ENCODE data around the gene DRC7. TPM values are rescaled to one million over a fixed set of nuclear protein-coding genes. Genes with fewer than 3 reads are reported as not detected.

DRC7 gene
- total RNA-seq, 1 donor from 2014 or later = not detected

DNA sequence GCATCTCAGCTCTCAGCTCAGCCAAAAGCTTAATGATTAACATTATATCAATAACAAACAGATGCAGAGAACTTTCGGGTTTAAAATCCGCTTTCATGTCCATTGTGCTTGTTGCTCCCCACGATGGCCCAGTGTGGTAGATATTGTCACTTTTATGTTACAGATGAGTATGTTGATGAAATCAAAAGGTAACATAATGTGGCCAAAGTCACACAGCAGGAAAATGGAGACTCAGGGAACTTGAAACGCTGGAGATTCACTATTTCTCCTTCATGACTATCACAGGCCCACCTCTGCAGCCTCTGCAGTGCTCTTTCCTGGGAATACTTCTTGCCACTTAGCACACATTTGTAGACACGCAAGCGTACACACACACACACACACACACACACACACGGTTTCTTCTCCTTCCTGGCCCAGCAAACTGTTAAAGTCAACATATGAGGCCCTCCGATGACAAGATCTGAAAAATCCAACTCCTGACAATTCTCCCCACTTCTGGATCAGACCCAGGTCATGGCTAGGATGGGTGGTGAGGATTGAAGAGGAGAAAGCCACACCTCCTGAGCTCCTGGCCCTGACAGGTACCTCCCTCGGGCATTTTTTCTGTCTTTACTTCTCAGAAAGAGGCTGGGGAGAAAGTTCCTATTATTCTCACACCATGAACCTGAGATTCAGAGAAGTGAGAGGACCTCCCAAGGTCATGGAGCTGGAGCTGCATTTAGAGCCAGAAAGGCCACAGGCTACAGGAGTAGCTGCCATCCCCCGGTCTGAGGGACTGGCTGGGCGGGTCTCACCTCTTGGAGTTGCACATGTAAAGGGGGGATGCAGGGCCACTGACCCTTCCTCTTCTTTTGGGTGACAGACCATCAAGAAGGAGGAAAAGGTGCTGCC lies 9.7 kb downstream of the DRC7 start:
- Mint-ChIP-seq H3K27ac (ENCODE audit: unreplicated experiment) (no peak overlapping the region), H3K9me3 (ENCODE audit: unreplicated experiment) (peaks cover 3% of the 10 kb centered on the region), H3K4me1 (ENCODE audit: low read depth, unreplicated experiment) (peaks cover 2% of the 10 kb centered on the region)

GRCh38 chr16:57704905-57705852 lies 10.6 kb downstream of the DRC7 start:
- peaks cover 7% of the 10 kb centered on the region for H3K27me3 Mint-ChIP-seq (ENCODE audit: unreplicated experiment)
- H3K4me3 Mint-ChIP-seq (ENCODE audit: unreplicated experiment) = no peak overlapping the region
- no peak overlapping the region for H3K27ac Mint-ChIP-seq (ENCODE audit: unreplicated experiment)
- TF ChIP-seq, protein P1, sequence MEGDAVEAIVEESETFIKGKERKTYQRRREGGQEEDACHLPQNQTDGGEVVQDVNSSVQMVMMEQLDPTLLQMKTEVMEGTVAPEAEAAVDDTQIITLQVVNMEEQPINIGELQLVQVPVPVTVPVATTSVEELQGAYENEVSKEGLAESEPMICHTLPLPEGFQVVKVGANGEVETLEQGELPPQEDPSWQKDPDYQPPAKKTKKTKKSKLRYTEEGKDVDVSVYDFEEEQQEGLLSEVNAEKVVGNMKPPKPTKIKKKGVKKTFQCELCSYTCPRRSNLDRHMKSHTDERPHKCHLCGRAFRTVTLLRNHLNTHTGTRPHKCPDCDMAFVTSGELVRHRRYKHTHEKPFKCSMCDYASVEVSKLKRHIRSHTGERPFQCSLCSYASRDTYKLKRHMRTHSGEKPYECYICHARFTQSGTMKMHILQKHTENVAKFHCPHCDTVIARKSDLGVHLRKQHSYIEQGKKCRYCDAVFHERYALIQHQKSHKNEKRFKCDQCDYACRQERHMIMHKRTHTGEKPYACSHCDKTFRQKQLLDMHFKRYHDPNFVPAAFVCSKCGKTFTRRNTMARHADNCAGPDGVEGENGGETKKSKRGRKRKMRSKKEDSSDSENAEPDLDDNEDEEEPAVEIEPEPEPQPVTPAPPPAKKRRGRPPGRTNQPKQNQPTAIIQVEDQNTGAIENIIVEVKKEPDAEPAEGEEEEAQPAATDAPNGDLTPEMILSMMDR (IDR thresholded peaks at IDR 0.05; ENCODE audit: partially characterized antibody, unreplicated experiment) = no peak
- peaks cover 10% of the 10 kb centered on the region for H3K36me3 Mint-ChIP-seq (ENCODE audit: unreplicated experiment)
- no peak for DNase-seq
- H3K9me3 Mint-ChIP-seq (ENCODE audit: unreplicated experiment) = peaks cover 3% of the 10 kb centered on the region
- no peaks in the 10 kb centered on the region for H3K4me1 Mint-ChIP-seq (ENCODE audit: low read depth, unreplicated experiment)

More for the DNA sequence above, 9.7 kb downstream of the DRC7 start:
- Mint-ChIP-seq H3K36me3 (ENCODE audit: unreplicated experiment) (peaks cover 10% of the 10 kb centered on the region), H3K4me3 (ENCODE audit: unreplicated experiment) (no peak overlapping the region), H3K27me3 (ENCODE audit: unreplicated experiment) (peaks cover 7% of the 10 kb centered on the region)
- TF ChIP-seq, protein P1 (IDR thresholded peaks at IDR 0.05; ENCODE audit: partially characterized antibody, unreplicated experiment) = no peak
- DNase-seq = no peak

DNA sequence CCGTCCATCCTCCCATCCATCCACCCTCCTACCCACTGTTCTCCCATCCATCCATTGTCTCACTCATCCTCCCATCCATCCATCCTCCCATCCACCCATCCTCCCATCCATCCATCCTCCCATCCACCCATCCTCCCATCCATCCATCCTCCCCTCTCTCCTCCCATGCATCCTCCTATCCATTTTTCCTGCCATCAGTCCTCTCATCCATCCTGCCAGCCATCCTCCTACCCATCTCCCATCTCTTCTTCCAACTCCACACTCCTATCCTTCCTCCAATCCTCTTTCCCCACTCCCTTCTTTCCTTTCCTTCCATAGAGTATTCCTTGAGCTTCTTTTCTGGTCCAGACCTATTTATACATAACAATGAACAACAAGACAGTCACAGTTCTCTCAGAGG lies 12.1 kb downstream of the DRC7 start:
- H3K4me1 Mint-ChIP-seq (ENCODE audit: low read depth, unreplicated experiment) = peaks cover 7% of the 10 kb centered on the region
- H3K27me3 Mint-ChIP-seq (ENCODE audit: unreplicated experiment) = peaks cover 9% of the 10 kb centered on the region
- no peak for DNase-seq
- peaks cover 10% of the 10 kb centered on the region for H3K36me3 Mint-ChIP-seq (ENCODE audit: unreplicated experiment)
- peaks cover 3% of the 10 kb centered on the region for H3K9me3 Mint-ChIP-seq (ENCODE audit: unreplicated experiment)
- TF ChIP-seq, protein P1 (IDR thresholded peaks at IDR 0.05; ENCODE audit: partially characterized antibody, unreplicated experiment) = no peak
- H3K4me3 Mint-ChIP-seq (ENCODE audit: unreplicated experiment) = no peak overlapping the region
- H3K27ac Mint-ChIP-seq (ENCODE audit: unreplicated experiment) = no peak overlapping the region

DNA sequence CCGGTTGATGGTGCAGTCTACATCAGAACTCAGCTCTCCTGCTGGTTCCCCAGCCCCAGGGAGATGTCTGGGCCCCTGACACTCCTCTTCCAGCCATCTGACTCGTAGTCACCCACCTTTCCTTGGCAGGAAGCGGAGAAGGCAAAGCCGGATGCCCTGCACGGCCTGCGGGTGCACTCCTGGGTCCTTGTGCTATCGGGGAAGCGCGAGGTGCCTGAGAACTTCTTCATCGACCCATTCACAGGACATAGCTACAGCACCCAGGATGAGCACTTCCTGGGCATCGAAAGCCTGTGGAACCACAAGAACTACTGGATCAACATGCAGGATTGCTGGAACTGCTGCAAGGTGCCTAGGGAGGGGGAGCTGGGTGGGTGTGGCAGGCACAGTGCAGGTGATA lies 12.7 kb downstream of the DRC7 start:
- TF ChIP-seq, protein P1 (IDR thresholded peaks at IDR 0.05; ENCODE audit: partially characterized antibody, unreplicated experiment) = no peak
- peaks cover 10% of the 10 kb centered on the region for H3K36me3 Mint-ChIP-seq (ENCODE audit: unreplicated experiment)
- H3K9me3 Mint-ChIP-seq (ENCODE audit: unreplicated experiment) = peaks cover 3% of the 10 kb centered on the region
- peaks cover 9% of the 10 kb centered on the region for H3K27me3 Mint-ChIP-seq (ENCODE audit: unreplicated experiment)
- no peak overlapping the region for H3K27ac Mint-ChIP-seq (ENCODE audit: unreplicated experiment)
- no peak overlapping the region for H3K4me3 Mint-ChIP-seq (ENCODE audit: unreplicated experiment)
- no peak for DNase-seq
- peaks cover 7% of the 10 kb centered on the region for H3K4me1 Mint-ChIP-seq (ENCODE audit: low read depth, unreplicated experiment)

Measured in glutamatergic neuron (in vitro differentiated cells).